Kidney tubule cell (primary cell): ENCODE data around the gene FBXL14.

ENCODE experiments used
- DNase-seq: peaks from one replicate; pipeline ENCODE4 v3.0.0-alpha.2; 2018; ENCODE audit warnings: low spot score

Gene FBXL14

GRCh38 chr12:1594261-1595025, at the start of gene FBXL14:
Gene FBXL14, minus strand, starts transcription at chr12:1594581. Its CDS starts 515 bp downstream, at chr12:1594066.
- peak; percentile 85 for DNase-seq

GRCh38 chr12:1643905-1644533, 49.6 kb upstream of the FBXL14 start:
- DNase-seq, result no peak

- no peak for DNase-seq
These were observed 48.7 kb upstream of the FBXL14 start for GRCh38 chr12:1643043-1643442.

- DNase-seq, result no peak
These were observed 48.1 kb upstream of the FBXL14 start for GRCh38 chr12:1642513-1642912.

- DNase-seq, result no peak
These were observed 46.2 kb upstream of the FBXL14 start for GRCh38 chr12:1640328-1641234.

GRCh38 chr12:1639538-1639937, 45.2 kb upstream of the FBXL14 start:
- no peak for DNase-seq

GRCh38 chr12:1638203-1638602, 43.8 kb upstream of the FBXL14 start:
- DNase-seq, result no peak

GRCh38 chr12:1635301-1636095, 41.1 kb upstream of the FBXL14 start:
- DNase-seq, result no peak

- peak; percentile 70 for DNase-seq
These were observed 40.3 kb upstream of the FBXL14 start for GRCh38 chr12:1634590-1635191.

- no peak for DNase-seq
These were observed 39.8 kb upstream of the FBXL14 start for GRCh38 chr12:1634149-1634548.

GRCh38 chr12:1633459-1633858, 39.1 kb upstream of the FBXL14 start:
- DNase-seq, result no peak

- no peak for DNase-seq
These were observed 38.3 kb upstream of the FBXL14 start for GRCh38 chr12:1632702-1633101.

GRCh38 chr12:1630827-1631591, 36.6 kb upstream of the FBXL14 start:
- no peak for DNase-seq

- DNase-seq, result peak; percentile 45
These were observed 35.9 kb upstream of the FBXL14 start for GRCh38 chr12:1630133-1630826.

- DNase-seq, result no peak
These were observed 35.2 kb upstream of the FBXL14 start for GRCh38 chr12:1629338-1630132.

GRCh38 chr12:1628666-1629337, 34.4 kb upstream of the FBXL14 start, which contains the start of gene WNT5B:
Gene WNT5B, plus strand, starts transcription at chr12:1629231. Its CDS starts 2,124 bp downstream, at chr12:1631355.
- DNase-seq, result no peak

- DNase-seq, result no peak
These were observed 28.0 kb upstream of the FBXL14 start for GRCh38 chr12:1622406-1622805.

- DNase-seq, result no peak
These were observed 25.7 kb upstream of the FBXL14 start for GRCh38 chr12:1620092-1620491.
